HG02798 (cell line): Measurements from ENCODE around the gene DLD.

Experiments used
- ATAC-seq: cut with Tn5 transposase; IDR thresholded peaks from one replicate; pipeline ENCODE4 v1.9.1; 2021; ENCODE audit warnings: mild to moderate bottlenecking; ENCODE audit not compliant: unreplicated experiment, poor library complexity

The DLD gene

DNA sequence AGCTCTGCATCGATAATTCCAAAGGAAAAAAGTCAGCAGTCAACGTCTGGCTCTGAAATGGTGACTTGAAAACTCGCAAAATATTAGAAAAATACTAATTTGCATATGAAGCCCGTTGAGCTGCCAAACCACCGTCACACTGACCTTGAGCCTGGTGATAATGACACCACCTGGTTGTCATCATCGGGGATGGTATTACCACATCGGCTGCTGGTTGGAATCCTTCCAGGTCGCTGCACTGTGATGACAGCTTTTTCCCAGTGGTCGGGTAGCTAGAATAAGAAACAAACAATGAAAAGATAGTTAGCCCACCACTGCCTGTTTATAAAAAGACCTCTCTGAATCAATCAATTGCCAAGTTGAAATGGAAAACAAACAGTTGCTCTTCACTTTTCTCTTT lies 70.4 kb downstream of the DLD start:
- no peak for ATAC-seq

DNA sequence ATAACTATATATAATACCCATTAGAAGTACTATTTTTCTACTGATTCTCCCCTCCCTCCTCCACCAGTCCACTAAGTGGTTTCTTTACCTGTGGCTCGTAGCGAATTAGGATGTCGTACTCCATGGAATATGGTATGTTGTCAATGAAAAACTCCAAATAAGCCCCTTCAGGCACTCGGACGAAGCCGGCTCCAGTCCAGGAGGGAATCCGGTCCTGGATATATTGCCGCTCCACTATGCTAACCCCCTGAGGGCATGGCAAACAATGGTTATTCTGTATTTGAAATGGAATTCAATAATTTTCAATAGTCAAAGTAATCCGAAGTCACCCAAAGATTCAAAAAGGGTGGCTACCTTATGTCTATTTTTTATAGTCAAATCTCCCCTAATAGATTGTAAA lies 71.8 kb downstream of the DLD start:
- ATAC-seq: no peak

DNA sequence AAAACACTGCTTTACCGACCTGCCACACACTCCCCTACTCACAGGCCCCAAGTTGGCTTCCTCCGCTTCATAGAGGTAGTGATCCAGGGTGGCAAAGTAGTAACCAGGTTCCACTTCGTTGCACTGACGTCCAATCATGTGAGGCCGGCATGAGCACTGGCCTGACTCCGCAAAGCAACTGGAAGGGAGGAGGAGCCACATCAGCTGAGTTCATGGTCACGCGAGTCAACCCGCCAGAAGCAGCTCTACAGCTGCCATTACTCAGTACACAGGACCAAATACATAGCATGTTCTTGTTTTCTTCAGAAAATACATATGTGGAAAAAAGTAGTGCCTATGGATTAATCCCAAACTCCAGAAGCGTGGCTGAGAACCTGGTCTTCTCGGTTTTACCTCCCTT lies 73.5 kb downstream of the DLD start:
- ATAC-seq: no peak

DNA sequence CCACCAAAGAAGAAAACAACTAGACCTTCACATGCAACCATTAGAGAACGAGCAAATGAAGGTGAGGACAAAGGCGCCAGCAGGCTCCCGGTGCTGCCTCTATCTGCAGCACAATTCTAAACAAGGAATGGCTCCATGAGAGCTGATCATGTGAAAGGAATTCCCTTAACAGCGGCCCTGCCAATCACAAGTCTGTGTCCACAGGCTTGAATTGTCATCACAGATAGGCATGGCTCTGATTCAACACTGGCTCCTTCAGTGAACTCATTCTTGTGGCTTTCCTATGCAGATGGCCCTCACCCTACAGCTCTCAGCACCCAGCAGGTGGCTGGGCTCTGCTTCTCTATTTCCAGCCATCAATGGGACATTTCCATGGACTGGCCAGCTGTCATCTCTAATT lies 75.7 kb downstream of the DLD start:
- ATAC-seq: no peak

DNA sequence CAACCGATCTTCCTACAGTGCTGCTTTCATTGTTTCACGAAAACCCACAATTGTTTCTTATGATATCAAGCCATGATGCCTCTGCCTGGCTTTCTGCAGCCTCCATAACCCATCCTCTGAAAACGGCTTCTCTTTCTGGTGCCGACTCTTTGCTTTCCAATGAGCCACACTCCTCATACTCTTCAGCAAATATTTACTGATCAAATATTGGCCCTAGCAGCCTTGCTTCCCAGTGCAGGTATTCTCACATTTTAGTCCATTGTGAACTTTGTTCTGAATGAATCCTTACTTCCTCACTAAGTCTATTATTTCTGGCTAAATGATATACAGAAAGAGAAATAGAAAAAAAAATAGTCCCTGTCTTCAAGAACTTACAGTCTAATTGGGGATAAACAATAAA lies 76.4 kb downstream of the DLD start:
- no peak for ATAC-seq

DNA sequence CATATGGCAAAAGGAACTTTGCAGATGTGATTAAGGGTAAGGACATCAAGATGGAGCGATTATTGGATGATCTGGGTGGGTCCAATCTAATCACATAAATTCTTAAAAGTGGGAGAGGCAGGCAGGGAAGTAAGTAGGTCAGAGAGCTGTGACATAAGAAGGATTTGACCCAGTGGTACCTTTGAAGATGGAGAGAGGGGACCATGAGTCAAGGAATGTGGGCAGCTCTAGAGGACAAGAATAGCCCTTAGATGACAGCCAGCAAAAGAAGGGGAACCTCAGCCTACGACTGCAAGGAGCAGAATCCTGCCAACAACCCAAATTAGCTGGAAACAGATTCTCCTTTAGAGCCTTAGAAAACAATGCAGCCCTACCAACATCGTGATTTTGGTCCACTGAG lies 77.5 kb downstream of the DLD start:
- ATAC-seq: no peak

DNA sequence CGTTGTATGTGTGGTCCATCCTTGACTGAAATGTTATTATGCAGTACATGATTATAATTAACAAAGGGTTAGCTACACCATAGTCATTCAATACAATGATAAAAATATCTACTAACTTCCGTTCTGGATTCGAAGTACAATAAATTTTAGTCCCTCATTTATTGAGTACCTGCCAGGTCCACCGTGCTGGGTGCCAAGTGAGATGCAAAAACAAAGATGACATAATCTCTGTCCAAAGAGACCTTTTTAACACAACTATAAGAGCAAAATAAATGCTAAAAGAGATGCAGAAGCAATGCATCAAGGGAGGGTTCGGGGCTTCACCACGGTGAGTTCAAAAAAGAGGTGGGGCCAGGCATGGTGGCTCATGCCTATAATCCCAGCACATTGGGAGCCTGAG lies 78.9 kb downstream of the DLD start:
- no peak for ATAC-seq
